CD4-positive, alpha-beta T cell (primary cell): ENCODE results near the gene SYTL3. TPM values are rescaled to one million over a fixed set of nuclear protein-coding genes. Genes with fewer than 3 reads are reported as not detected.

ENCODE experiments used
- ATAC-seq: fragments of 200-7000 bp; cut with Tn5 transposase; one replicate; pipeline ENCODE4 v1.10.0; 2022; ENCODE audit warnings: mild to moderate bottlenecking; ENCODE audit not compliant: poor library complexity
- CTCF ChIA-PET: fragments of 350-600 bp; sonication (Branson Sonifier 250); formaldehyde crosslinking; loops from one replicate; lab custom pipeline; 2021; ENCODE audit warnings: antibody characterized with exemption, inconsistent platforms; lab: Charles Lee
- POLR2A ChIA-PET: fragments of 350-600 bp; sonication (Branson Sonifier 250); formaldehyde crosslinking; loops from one replicate; lab custom pipeline; 2021; ENCODE audit warnings: antibody characterized with exemption, inconsistent platforms; lab: Charles Lee
- DNase-seq, 14 experiments: peaks; one replicate each; pipeline ENCODE4 v3.0.0-alpha.2; 2013 to 2020; ENCODE audit warnings: mixed read lengths in 2 of 14
- H3K27ac ChIP-seq, 2 donors: one replicate each; pipeline versions ENCODE4 v1.5.1 to v1.7.0; 2013; ENCODE audit warnings: low read length in 2 of 2, low read depth in 1 of 2, mild to moderate bottlenecking in 1 of 2
- H3K27me3 ChIP-seq, 2 experiments: 1 replicate in 1 of 2; 2 replicates in 1 of 2; pipeline versions ENCODE4 v1.6.1 to v1.7.0; 2013; ENCODE audit warnings: low read length in 2 of 2, control low read depth in 1 of 2, mild to moderate bottlenecking in 1 of 2, moderate library complexity in 1 of 2; ENCODE audit not compliant: insufficient read depth in 2 of 2, control insufficient read depth in 1 of 2
- H3K36me3 ChIP-seq: one replicate; pipeline ENCODE4 v1.6.1; 2013; ENCODE audit warnings: low read length, control low read depth; ENCODE audit not compliant: insufficient read depth
- H3K4me1 ChIP-seq: one replicate; pipeline ENCODE4 v1.6.1; 2013; ENCODE audit warnings: low read length, control low read depth; ENCODE audit not compliant: insufficient read depth
- H3K4me3 ChIP-seq: one replicate; pipeline ENCODE4 v1.5.1; 2013; ENCODE audit warnings: mild to moderate bottlenecking, low read length, moderate library complexity
- H3K9me3 ChIP-seq, 2 experiments: 1 replicate in 1 of 2; 2 replicates in 1 of 2; pipeline versions ENCODE4 v1.6.1 to v1.7.0; 2013; ENCODE audit warnings: low read length in 2 of 2, mild to moderate bottlenecking in 2 of 2, control low read depth in 1 of 2, moderate library complexity in 1 of 2; ENCODE audit not compliant: control insufficient read depth in 1 of 2, insufficient read depth in 1 of 2
- H3K27ac Mint-ChIP-seq: one replicate; pipeline ENCODE4 v1.8.0; 2020; ENCODE audit warnings: mixed read lengths
- H3K27me3 Mint-ChIP-seq: one replicate; pipeline ENCODE4 v1.8.0; 2021; ENCODE audit warnings: mixed read lengths
- H3K36me3 Mint-ChIP-seq: one replicate; pipeline ENCODE4 v1.8.0; 2021; ENCODE audit warnings: low read depth, mixed read lengths
- H3K4me1 Mint-ChIP-seq: one replicate; pipeline ENCODE4 v1.8.0; 2021; ENCODE audit warnings: low read depth, mixed read lengths
- H3K4me3 Mint-ChIP-seq: one replicate; pipeline ENCODE4 v1.8.0; 2020; ENCODE audit warnings: mild to moderate bottlenecking, mixed read lengths
- H3K9me3 Mint-ChIP-seq: one replicate; pipeline ENCODE4 v1.8.0; 2020; ENCODE audit warnings: mixed read lengths
- CTCF ChIP-seq: fragments of 200-600 bp; IDR thresholded peaks from one replicate; pipeline ENCODE4 v1.8.0; 2022; ENCODE audit warnings: antibody characterized with exemption, mild to moderate bottlenecking
- intact Hi-C, 2 experiments: fragments of 100-400 bp; cut with DNase I in 1 of 2; cut with micrococcal nuclease in 1 of 2; formaldehyde crosslinking; loops; one replicate each; pipeline versions ENCODE4 v1.15.1 to v1.9.0; 2023 to 2025; cut with DNase I, micrococcal nuclease
- total RNA-seq, 174 experiments: library from RNA in 2 of 174; stranded (reverse) in 2 of 174; gene quantifications; one replicate each; pipeline ENCODE4 v1.2.3 and lab custom pipeline; 2021 to 2026

The SYTL3 gene
- total RNA-seq, 2 experiments from 2014 or later, result 41.2 to 42.7 TPM

GRCh38 chr6:158783851-158784250 lies 134.0 kb downstream of the SYTL3 start:
- ChIA-PET CTCF (no interaction called here), POLR2A (interaction anchor here (1.1 kb wide), 1 partner anchor 12 kb away, joined by 3 read pairs; no protein-coding TSS in a partner anchor)
- no peaks in the 10 kb centered on the region for H3K9me3 Mint-ChIP-seq
- ATAC-seq (no peak), DNase-seq (no peak)
- H3K27me3 Mint-ChIP-seq, result no peaks in the 10 kb centered on the region
- H3K36me3 Mint-ChIP-seq, result peaks cover 100% of the 10 kb centered on the region
- no peaks in the 10 kb centered on the region for H3K9me3 ChIP-seq
- H3K4me1 Mint-ChIP-seq, result peaks cover 50% of the 10 kb centered on the region
- H3K36me3 ChIP-seq, result peaks cover 97% of the 10 kb centered on the region
- H3K27ac Mint-ChIP-seq, result peak overlapping the region; percentile 72
- H3K4me3 Mint-ChIP-seq, result peak overlapping the region; percentile 16
- no peak overlapping the region for H3K27ac ChIP-seq
- intact Hi-C loops, result no loop called here
- H3K27me3 ChIP-seq, result no peaks in the 10 kb centered on the region
- H3K4me1 ChIP-seq, result peaks cover 24% of the 10 kb centered on the region
- no peak for TF ChIP-seq CTCF
- no peak overlapping the region for H3K4me3 ChIP-seq

- H3K36me3 Mint-ChIP-seq, result peaks cover 100% of the 10 kb centered on the region
- CTCF ChIA-PET, result no interaction called here
These were observed 134.7 kb downstream of the SYTL3 start for GRCh38 chr6:158784505-158784904.

GRCh38 chr6:158785036-158785435 lies 135.2 kb downstream of the SYTL3 start:
- POLR2A ChIA-PET, result interaction anchor here (1.0 kb wide), 1 partner anchor 18 kb away, joined by 3 read pairs; no protein-coding TSS in a partner anchor
- CTCF ChIA-PET, result no interaction called here
- intact Hi-C loops, result no loop called here
- Mint-ChIP-seq H3K9me3 (no peaks in the 10 kb centered on the region), H3K4me1 (peaks cover 56% of the 10 kb centered on the region), H3K4me3 (no peak overlapping the region), H3K36me3 (peaks cover 99% of the 10 kb centered on the region), H3K27ac (no peak overlapping the region), H3K27me3 (no peaks in the 10 kb centered on the region)
- Histone ChIP-seq H3K36me3 (peaks cover 92% of the 10 kb centered on the region), H3K27me3 (no peaks in the 10 kb centered on the region), H3K4me1 (peaks cover 34% of the 10 kb centered on the region), H3K27ac (no peak overlapping the region), H3K4me3 (no peak overlapping the region), H3K9me3 (no peaks in the 10 kb centered on the region)
- no peak for DNase-seq
- TF ChIP-seq CTCF, result no peak
- ATAC-seq, result no peak

More at GRCh38 chr6:158784505-158784904, 134.7 kb downstream of the SYTL3 start:
- no peak for TF ChIP-seq CTCF
- Histone ChIP-seq H3K27me3 (no peaks in the 10 kb centered on the region), H3K27ac (no peak overlapping the region), H3K4me3 (no peak overlapping the region), H3K36me3 (peaks cover 94% of the 10 kb centered on the region), H3K4me1 (peaks cover 28% of the 10 kb centered on the region), H3K9me3 (no peaks in the 10 kb centered on the region)
- POLR2A ChIA-PET, result no interaction called here
- no peak overlapping the region for H3K4me3 Mint-ChIP-seq
- ATAC-seq (no peak), DNase-seq (no peak)
- H3K27me3 Mint-ChIP-seq, result no peaks in the 10 kb centered on the region
- intact Hi-C loops, result no loop called here
- no peaks in the 10 kb centered on the region for H3K9me3 Mint-ChIP-seq
- peak overlapping the region; percentile 72 for H3K27ac Mint-ChIP-seq
- H3K4me1 Mint-ChIP-seq, result peaks cover 51% of the 10 kb centered on the region
